KMS-11 (cell line): Measurements from ENCODE around the gene USH1G.

Experiments
- H2AFZ ChIP-seq: fragments of 200-600 bp; sonication (generic); 2 replicates; pipeline ENCODE4 v1.6.1; 2016; ENCODE audit warnings: antibody characterized with exemption, mixed run types, low read depth
- H3K27ac ChIP-seq: fragments of 200-600 bp; sonication (generic); 2 replicates; pipeline ENCODE4 v1.6.1; 2016; ENCODE audit warnings: mild to moderate bottlenecking, mixed run types
- H3K27me3 ChIP-seq: fragments of 200-600 bp; sonication (generic); 2 replicates; pipeline ENCODE4 v1.6.1; 2017; ENCODE audit warnings: mild to moderate bottlenecking, low read depth, mixed run types, moderate library complexity; ENCODE audit not compliant: insufficient read depth
- H3K36me3 ChIP-seq: fragments of 200-600 bp; sonication (generic); 2 replicates; pipeline ENCODE4 v1.6.1; 2017; ENCODE audit warnings: mild to moderate bottlenecking, mixed run types; ENCODE audit not compliant: insufficient read depth
- H3K4me1 ChIP-seq: fragments of 200-600 bp; sonication (generic); 2 replicates; pipeline ENCODE4 v1.6.1; 2016; ENCODE audit warnings: mild to moderate bottlenecking, low read depth, mixed run types; ENCODE audit not compliant: poor library complexity, severe bottlenecking
- H3K4me2 ChIP-seq: fragments of 200-600 bp; sonication (generic); 2 replicates; pipeline ENCODE4 v1.7.0; 2016; ENCODE audit warnings: mild to moderate bottlenecking, mixed run types
- H3K4me3 ChIP-seq: fragments of 200-600 bp; sonication (generic); IDR thresholded peaks from 2 replicates; pipeline ENCODE4 v1.6.1; 2017; ENCODE audit warnings: low read depth, low read length, mixed read lengths; ENCODE audit not compliant: insufficient read depth
- H3K79me2 ChIP-seq: fragments of 200-600 bp; sonication (generic); 2 replicates; pipeline ENCODE4 v1.6.1; 2016; ENCODE audit warnings: low read depth, mixed run types; ENCODE audit not compliant: insufficient read depth
- H3K9ac ChIP-seq: fragments of 200-600 bp; sonication (generic); 2 replicates; pipeline ENCODE4 v1.6.1; 2016; ENCODE audit warnings: mild to moderate bottlenecking, mixed run types
- H4K20me1 ChIP-seq: fragments of 200-600 bp; sonication (generic); 2 replicates; pipeline ENCODE4 v1.6.1; 2016; ENCODE audit warnings: mild to moderate bottlenecking, mixed run types; ENCODE audit not compliant: insufficient read depth
- TF ChIP-seq, protein P1 (sequence below): fragments of 200-600 bp; sonication (generic); conservative IDR thresholded peaks from 2 replicates; pipeline ENCODE4 v1.6.1; 2017; ENCODE audit warnings: low read depth, mild to moderate bottlenecking, antibody characterized with exemption, low read length, moderate library complexity, mixed read lengths

USH1G gene

DNA sequence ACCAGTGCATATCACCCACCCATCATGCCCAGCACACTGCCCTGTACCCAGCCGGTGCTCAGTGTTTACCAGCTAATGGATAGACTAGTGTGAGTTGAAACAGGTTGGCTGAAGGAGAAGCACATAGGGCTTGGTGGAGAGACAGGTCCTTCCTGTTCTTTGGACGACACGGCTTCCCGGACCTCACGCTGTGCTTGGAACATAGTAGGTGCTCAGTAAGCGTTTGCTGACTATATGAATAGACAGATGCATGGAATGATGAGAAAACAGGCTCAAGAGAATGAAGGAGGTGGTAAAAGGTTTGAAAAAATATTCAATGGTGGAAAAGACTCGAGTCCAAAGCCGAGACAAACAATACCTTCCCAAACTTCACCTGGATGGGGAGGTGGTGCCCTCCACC is 22.8 kb downstream of the USH1G start:
- Histone ChIP-seq H4K20me1 (no peaks in the 10 kb centered on the region), H3K27ac (no peak overlapping the region), H3K9ac (no peak overlapping the region), H3K36me3 (no peaks in the 10 kb centered on the region), H3K79me2 (no peaks in the 10 kb centered on the region), H3K27me3 (peaks cover 76% of the 10 kb centered on the region; the same call in 1 of the 2 replicates), H3K4me2 (no peak overlapping the region), H3K4me1 (no peaks in the 10 kb centered on the region), H2AFZ (no peak overlapping the region), H3K4me3 (no peak overlapping the region)
- TF ChIP-seq, protein P1, sequence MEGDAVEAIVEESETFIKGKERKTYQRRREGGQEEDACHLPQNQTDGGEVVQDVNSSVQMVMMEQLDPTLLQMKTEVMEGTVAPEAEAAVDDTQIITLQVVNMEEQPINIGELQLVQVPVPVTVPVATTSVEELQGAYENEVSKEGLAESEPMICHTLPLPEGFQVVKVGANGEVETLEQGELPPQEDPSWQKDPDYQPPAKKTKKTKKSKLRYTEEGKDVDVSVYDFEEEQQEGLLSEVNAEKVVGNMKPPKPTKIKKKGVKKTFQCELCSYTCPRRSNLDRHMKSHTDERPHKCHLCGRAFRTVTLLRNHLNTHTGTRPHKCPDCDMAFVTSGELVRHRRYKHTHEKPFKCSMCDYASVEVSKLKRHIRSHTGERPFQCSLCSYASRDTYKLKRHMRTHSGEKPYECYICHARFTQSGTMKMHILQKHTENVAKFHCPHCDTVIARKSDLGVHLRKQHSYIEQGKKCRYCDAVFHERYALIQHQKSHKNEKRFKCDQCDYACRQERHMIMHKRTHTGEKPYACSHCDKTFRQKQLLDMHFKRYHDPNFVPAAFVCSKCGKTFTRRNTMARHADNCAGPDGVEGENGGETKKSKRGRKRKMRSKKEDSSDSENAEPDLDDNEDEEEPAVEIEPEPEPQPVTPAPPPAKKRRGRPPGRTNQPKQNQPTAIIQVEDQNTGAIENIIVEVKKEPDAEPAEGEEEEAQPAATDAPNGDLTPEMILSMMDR: no peak

DNA sequence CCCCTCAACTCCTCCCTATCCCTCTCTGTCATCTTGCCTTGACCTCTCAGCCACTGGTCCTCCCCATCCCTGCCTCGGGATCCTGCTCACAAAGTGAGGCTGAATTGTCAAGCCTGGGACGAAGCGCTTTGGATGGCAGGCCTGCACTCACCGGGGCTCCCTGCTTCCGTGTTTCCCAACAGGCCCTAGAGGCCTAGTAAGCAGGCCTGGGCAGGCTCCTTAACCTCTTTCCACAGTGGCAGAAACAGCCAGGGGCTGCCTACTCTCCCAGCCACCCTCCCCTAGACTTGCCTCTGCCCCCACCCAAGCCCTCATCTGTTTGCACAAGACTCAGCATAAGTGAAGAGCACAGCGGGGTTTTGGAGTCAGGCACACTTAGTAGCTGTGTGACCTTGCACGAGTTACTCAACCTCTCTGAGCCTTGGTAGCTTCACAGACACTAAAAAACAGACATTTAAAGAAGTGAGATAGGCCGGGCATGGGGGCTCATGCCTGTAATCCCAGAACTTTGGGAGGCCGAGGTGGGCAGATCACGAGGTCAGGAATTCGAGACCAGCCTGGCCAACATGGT is 24.6 kb downstream of the USH1G start:
- Histone ChIP-seq H3K4me2 (no peak overlapping the region), H3K27ac (no peak overlapping the region), H3K9ac (no peak overlapping the region), H3K4me3 (no peak overlapping the region), H3K36me3 (no peaks in the 10 kb centered on the region), H2AFZ (no peak overlapping the region), H3K79me2 (no peaks in the 10 kb centered on the region), H4K20me1 (no peaks in the 10 kb centered on the region), H3K4me1 (no peaks in the 10 kb centered on the region), H3K27me3 (peaks cover 75% of the 10 kb centered on the region)
- TF ChIP-seq, protein P1: no peak

DNA sequence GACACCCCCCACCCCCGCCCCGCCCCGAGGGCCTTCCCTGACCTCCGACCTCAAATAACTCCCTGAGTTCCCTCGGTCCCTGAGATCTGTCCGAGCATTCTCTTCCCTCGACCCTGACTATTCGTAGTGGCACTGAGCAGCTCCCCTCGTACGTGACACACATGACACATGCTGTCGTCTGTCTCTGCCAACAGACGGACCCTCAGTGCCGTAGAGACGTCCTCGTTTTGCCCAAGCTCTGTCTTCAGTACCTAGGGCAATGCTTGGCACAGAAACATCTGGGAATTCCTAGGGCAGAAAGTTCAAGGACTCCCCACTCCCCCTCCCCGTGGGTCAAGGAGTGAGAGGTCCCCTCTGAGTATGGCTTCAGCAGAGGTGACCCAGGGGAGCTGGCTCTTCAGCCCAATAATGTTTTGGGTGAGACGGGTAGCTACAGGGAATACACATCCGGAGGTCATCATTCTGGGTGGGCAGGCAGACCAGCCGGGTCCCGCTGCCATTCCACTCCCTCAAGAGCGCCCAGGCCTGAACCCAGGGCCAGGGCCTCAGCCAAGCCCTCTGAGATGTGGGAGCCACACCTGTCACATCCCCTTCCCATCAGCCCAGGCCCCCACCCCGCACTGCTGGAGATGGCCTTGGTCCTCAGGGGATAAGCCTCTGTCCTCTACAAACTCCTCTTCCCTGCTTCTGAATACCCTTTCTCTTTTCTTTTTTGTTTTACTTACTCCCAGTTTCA is 29.0 kb downstream of the USH1G start:
- no peaks in the 10 kb centered on the region for H3K79me2 ChIP-seq
- H3K4me1 ChIP-seq: no peaks in the 10 kb centered on the region
- H3K4me2 ChIP-seq: no peak overlapping the region
- H4K20me1 ChIP-seq: no peaks in the 10 kb centered on the region
- H3K9ac ChIP-seq: no peak overlapping the region
- TF ChIP-seq, protein P1: no peak
- H3K4me3 ChIP-seq: no peak overlapping the region
- no peak overlapping the region for H3K27ac ChIP-seq
- no peaks in the 10 kb centered on the region for H3K36me3 ChIP-seq
- no peak overlapping the region for H2AFZ ChIP-seq
- H3K27me3 ChIP-seq: peaks cover 88% of the 10 kb centered on the region

DNA sequence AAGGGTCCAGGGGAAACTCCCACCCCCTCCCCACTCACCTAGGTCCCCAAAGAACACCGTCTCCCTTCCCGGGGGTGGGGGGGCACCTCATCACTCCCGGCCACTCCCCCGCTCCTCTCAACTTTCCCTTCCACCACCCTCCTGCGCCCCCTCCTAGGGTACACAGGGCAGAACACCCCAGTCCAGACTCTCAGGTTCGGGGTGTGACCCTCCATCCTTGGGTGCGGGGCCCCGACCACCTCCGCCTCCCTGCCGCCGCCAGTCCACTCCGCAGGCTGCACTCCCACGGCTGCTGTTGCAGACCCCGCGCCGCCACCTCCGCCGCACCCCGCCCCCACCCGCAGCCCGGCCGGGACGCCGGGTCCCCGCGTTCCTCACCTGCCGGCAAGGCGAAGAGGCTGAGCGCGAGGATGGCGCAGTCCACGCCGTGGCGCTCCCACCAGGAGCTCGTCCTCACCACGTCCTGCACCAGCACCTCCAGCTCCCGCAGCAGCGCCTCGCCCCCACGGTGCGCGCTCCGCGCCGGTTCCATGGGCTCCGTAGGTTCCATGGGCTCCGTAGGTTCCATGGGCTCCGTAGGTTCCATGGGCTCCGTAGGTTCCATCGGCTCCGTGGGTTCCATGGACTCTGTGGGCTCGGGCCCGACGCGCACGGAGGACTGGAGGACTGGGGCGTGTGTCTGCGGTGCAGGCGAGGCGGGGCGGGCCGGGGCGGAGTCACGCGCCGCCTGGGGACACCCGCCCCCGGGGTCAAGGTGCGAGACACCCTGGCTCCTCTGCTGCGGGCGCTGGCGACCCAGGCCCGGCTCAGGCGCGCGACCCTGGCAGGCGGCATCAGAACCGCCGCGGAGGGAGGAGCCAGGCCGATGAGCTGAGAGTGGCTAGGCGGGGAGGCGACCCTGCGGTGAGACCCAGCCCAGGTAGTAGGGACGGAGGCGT is 29.8 kb downstream of the USH1G start, which contains the start of gene FADS6:
Gene FADS6 (minus strand): TSS at position 660 of the 938 bp plus-strand sequence. CDS start 38 bp downstream, at position 622.
- Histone ChIP-seq H3K27me3 (peaks cover 91% of the 10 kb centered on the region), H3K4me1 (no peaks in the 10 kb centered on the region), H3K9ac (no peak within 1 kb of the TSS), H3K79me2 (no peaks in the 10 kb centered on the region), H2AFZ (no peak within 1 kb of the TSS), H4K20me1 (no peaks in the 10 kb centered on the region), H3K36me3 (no peaks in the 10 kb centered on the region), H3K4me3 (no peak within 1 kb of the TSS), H3K4me2 (no peak within 1 kb of the TSS), H3K27ac (no peak within 1 kb of the TSS)
- TF ChIP-seq, protein P1: no peak
